ENCODE measurements around the gene PLXNA4.

- TF ChIP-seq CTCF (IDR thresholded peaks at IDR 0.05; ENCODE audit: low read length) (no peak), EZH2 (IDR thresholded peaks at IDR 0.05; ENCODE audit: borderline replicate concordance, low read length) (no peak)
Observed at GRCh38 chr7:132351954-132352499, 224.2 kb downstream of the PLXNA4 start.
